Omental fat pad (tissue), 4 donors: ENCODE results near the gene GAMT. TPM values are rescaled to one million over a fixed set of nuclear protein-coding genes. Genes with fewer than 3 reads are reported as not detected.
A peak's percentile ranks its signal among the peaks of the same experiment; 100 is the strongest.

Experiments used
- ATAC-seq: fragments of 150-250 bp; one replicate; pipeline ENCODE4 v1.9.1; 2016; ENCODE audit warnings: mild to moderate bottlenecking, moderate library complexity; ENCODE audit not compliant: low FRiP score
- DNase-seq: peaks from one replicate; pipeline ENCODE4 v3.0.0-alpha.2; 2019; ENCODE audit warnings: low spot score
- CTCF ChIP-seq, 3 donors: fragments of 450-650 bp; IDR thresholded peaks; one replicate each; pipeline ENCODE4 v1.5.1; 2016 to 2017; ENCODE audit warnings: antibody characterized with exemption in 3 of 3, mild to moderate bottlenecking in 3 of 3, moderate library complexity in 2 of 3
- total RNA-seq, 4 donors: library from RNA; depleted of rRNA; stranded (reverse); fragments of >200 nt; gene quantifications; one replicate each; pipeline ENCODE4 v1.1.0, GENCODE V29; 2016

The GAMT gene
- total RNA-seq, 4 donors from 2014 or later = 10.8 to 16.2 (median 13.7) TPM

- no peak for DNase-seq
- no peak for ATAC-seq
- no peak for TF ChIP-seq CTCF (IDR thresholded peaks at IDR 0.05)
Observed at GRCh38 chr19:1361601-1362386, 39.5 kb downstream of the GAMT start.

GRCh38 chr19:1360818-1361461, 40.4 kb downstream of the GAMT start:
- ATAC-seq (peak; percentile 91), DNase-seq (no peak)
- no peak for TF ChIP-seq CTCF (IDR thresholded peaks at IDR 0.05)

- ATAC-seq (peak; percentile 4), DNase-seq (no peak)
- no peak for TF ChIP-seq CTCF (IDR thresholded peaks at IDR 0.05)
Observed at GRCh38 chr19:1360126-1360817, 41.1 kb downstream of the GAMT start.

GRCh38 chr19:1357531-1358109, 43.7 kb downstream of the GAMT start:
- TF ChIP-seq CTCF (IDR thresholded peaks at IDR 0.05) = no peak
- no peak for DNase-seq
- no peak for ATAC-seq

GRCh38 chr19:1356508-1356865, 44.9 kb downstream of the GAMT start:
- DNase-seq (no peak), ATAC-seq (no peak)
- TF ChIP-seq CTCF (IDR thresholded peaks at IDR 0.05) = no peak

GRCh38 chr19:1355568-1356507, 45.5 kb downstream of the GAMT start:
- DNase-seq (no peak), ATAC-seq (no peak)
- TF ChIP-seq CTCF (IDR thresholded peaks at IDR 0.05) = no peak
